Neuronal stem cell (in vitro differentiated cells): Measurements from ENCODE around the gene INTS1.
A peak's percentile ranks its signal among the peaks of the same experiment; 100 is the strongest.

Experiments
- DNase-seq: peaks from one replicate; pipeline ENCODE4 v3.0.0-alpha.2; 2013; ENCODE audit warnings: low spot score
- H2AFZ ChIP-seq: one replicate; pipeline ENCODE4 v1.6.1; 2013; ENCODE audit warnings: mild to moderate bottlenecking, low read length, inconsistent platforms
- H2AK5ac ChIP-seq: 2 replicates; pipeline ENCODE4 v1.6.1; 2013; ENCODE audit warnings: low read depth, mild to moderate bottlenecking, inconsistent platforms, low read length, moderate library complexity, mixed read lengths
- H2BK120ac ChIP-seq: 2 replicates; pipeline ENCODE4 v1.6.1; 2013; ENCODE audit warnings: low read depth, mild to moderate bottlenecking, inconsistent platforms, low read length, moderate library complexity, mixed read lengths
- H2BK12ac ChIP-seq: one replicate; pipeline ENCODE4 v1.6.1; 2013; ENCODE audit warnings: low read length, inconsistent platforms
- H2BK15ac ChIP-seq: 2 replicates; pipeline ENCODE4 v1.6.1; 2013; ENCODE audit warnings: mild to moderate bottlenecking, low read length, inconsistent platforms, mixed read lengths
- H2BK5ac ChIP-seq: one replicate; pipeline ENCODE4 v1.6.1; 2013; ENCODE audit warnings: inconsistent platforms, mild to moderate bottlenecking, low read length, moderate library complexity
- H3K14ac ChIP-seq: one replicate; pipeline ENCODE4 v1.6.1; 2013; ENCODE audit warnings: low read length, inconsistent platforms
- H3K18ac ChIP-seq: 2 replicates; pipeline ENCODE4 v1.6.1; 2013; ENCODE audit warnings: low read length, inconsistent platforms
- H3K23ac ChIP-seq: 2 replicates; pipeline ENCODE4 v1.6.1; 2013; ENCODE audit warnings: low read depth, mild to moderate bottlenecking, mixed read lengths, low read length, inconsistent platforms; ENCODE audit not compliant: poor library complexity
- H3K27ac ChIP-seq: replicated peaks from 3 replicates; pipeline ENCODE4 v1.5.1; 2013; ENCODE audit warnings: low read length, inconsistent platforms
- H3K27me3 ChIP-seq, 3 experiments: 2 replicates each; pipeline ENCODE4 v1.6.1; 2013; ENCODE audit warnings: low read length in 3 of 3, mild to moderate bottlenecking in 2 of 3, inconsistent platforms in 1 of 3, low read depth in 1 of 3, mixed read lengths in 1 of 3, moderate library complexity in 1 of 3; ENCODE audit not compliant: control insufficient read depth in 3 of 3, insufficient read depth in 3 of 3
- H3K36me3 ChIP-seq, 2 donors: replicated peaks in 1 of 2; 2 replicates each; pipeline ENCODE4 v1.6.1; 2013; ENCODE audit warnings: low read length in 2 of 2; ENCODE audit not compliant: control insufficient read depth in 2 of 2, insufficient read depth in 2 of 2
- H3K4ac ChIP-seq: 2 replicates; pipeline ENCODE4 v1.6.1; 2013; ENCODE audit warnings: inconsistent platforms, mild to moderate bottlenecking, low read length, moderate library complexity
- H3K4me1 ChIP-seq, 2 donors: 1 replicate in 1 of 2; 2 replicates in 1 of 2; pipeline ENCODE4 v1.6.1; 2013; ENCODE audit warnings: low read length in 2 of 2, low read depth in 1 of 2; ENCODE audit not compliant: control insufficient read depth in 2 of 2, insufficient read depth in 1 of 2
- H3K4me2 ChIP-seq: one replicate; pipeline ENCODE4 v1.6.1; 2013; ENCODE audit warnings: mild to moderate bottlenecking, low read length, inconsistent platforms; ENCODE audit not compliant: insufficient read depth, poor library complexity, severe bottlenecking
- H3K4me3 ChIP-seq, 2 donors: 2 replicates each; pipeline ENCODE4 v1.5.1; 2013; ENCODE audit warnings: low read length in 2 of 2, mild to moderate bottlenecking in 2 of 2, inconsistent platforms in 1 of 2, moderate library complexity in 1 of 2
- H3K79me1 ChIP-seq: one replicate; pipeline ENCODE4 v1.6.1; 2013; ENCODE audit warnings: low read depth, mild to moderate bottlenecking, inconsistent platforms, low read length, moderate library complexity
- H3K9ac ChIP-seq: one replicate; pipeline ENCODE4 v1.6.1; 2013; ENCODE audit warnings: mild to moderate bottlenecking, low read depth, low read length, inconsistent platforms; ENCODE audit not compliant: poor library complexity
- H3K9me3 ChIP-seq, 2 donors: replicated peaks in 1 of 2; 2 replicates each; pipeline versions ENCODE3 to v1.6.1; 2013; ENCODE audit warnings: low read length in 2 of 2, mild to moderate bottlenecking in 2 of 2, inconsistent platforms in 1 of 2, low read depth in 1 of 2, mixed read lengths in 1 of 2, moderate library complexity in 1 of 2; ENCODE audit not compliant: control insufficient read depth in 2 of 2, insufficient read depth in 1 of 2
- H4K8ac ChIP-seq: one replicate; pipeline ENCODE4 v1.6.1; 2013; ENCODE audit warnings: low read depth, mild to moderate bottlenecking, inconsistent platforms, low read length, moderate library complexity
- H4K91ac ChIP-seq: one replicate; pipeline ENCODE4 v1.6.1; 2013; ENCODE audit warnings: low read length, low read depth, mild to moderate bottlenecking, inconsistent platforms; ENCODE audit not compliant: poor library complexity
- WGBS, 2 donors: extraction: QIAGEN DNeasy Blood & Tissue Kit; methylation state at CpG; one replicate each; pipeline ENCODE4 v1.1.7; 2013; ENCODE audit warnings: missing lambda C conversion rate in 2 of 2, mixed read lengths in 1 of 2; ENCODE audit not compliant: insufficient read length in 2 of 2, insufficient replicate concordance in 1 of 2; ENCODE audit errors: extremely low coverage in 2 of 2; 5-methylcytosine and 5-hydroxymethylcytosine counted together

The INTS1 gene

GRCh38 chr7:1546274-1546908 is 42.2 kb upstream of the INTS1 start:
- Histone ChIP-seq H3K27me3 (peaks cover 0 to 6% (median 3%) of the 10 kb centered on the region in 3 experiments), H3K23ac (no peak overlapping the region), H3K79me1 (peaks cover 4% of the 10 kb centered on the region), H3K36me3 (no peaks in the 10 kb centered on the region), H2BK15ac (no peak overlapping the region), H4K91ac (no peak overlapping the region), H3K9ac (no peak overlapping the region), H4K8ac (no peak overlapping the region), H3K18ac (peak overlapping the region; percentile 48), H3K27ac (no peak overlapping the region), H3K14ac (no peak overlapping the region), H2BK5ac (no peak overlapping the region), H2BK12ac (peak overlapping the region; percentile 94), H2AFZ (no peak overlapping the region), H3K4me1 (peaks cover 0 to 4% of the 10 kb centered on the region in 2 donors), H3K4me3 (no peak overlapping the region), H3K4me2 (no peak overlapping the region), H3K9me3 (peaks cover 0 to 3% of the 10 kb centered on the region in 2 donors), H2AK5ac (peak overlapping the region; percentile 92), H3K4ac (peak overlapping the region; percentile 23), H2BK120ac (peak overlapping the region; percentile 61)
- no CpG with 5 or more reads among the region's 28 CpGs for WGBS, 2 donors
- no peak for DNase-seq

- Histone ChIP-seq H3K9me3 (peaks cover 0 to 3% of the 10 kb centered on the region in 2 donors), H3K27ac (no peak overlapping the region), H3K23ac (peak overlapping the region; percentile 85), H3K4me1 (peaks cover 0 to 4% of the 10 kb centered on the region in 2 donors), H3K36me3 (peaks cover 0 to 2% of the 10 kb centered on the region in 2 donors), H3K79me1 (peaks cover 5% of the 10 kb centered on the region), H2AK5ac (peak overlapping the region; percentile 89), H3K18ac (peak overlapping the region; percentile 71), H3K4ac (no peak overlapping the region), H3K4me3 (no peak overlapping the region), H3K4me2 (no peak overlapping the region), H2BK15ac (peak overlapping the region; percentile 5), H4K91ac (peak overlapping the region; percentile 56), H2BK5ac (peak overlapping the region; percentile 90), H3K27me3 (peaks cover 0 to 6% (median 3%) of the 10 kb centered on the region in 3 experiments), H4K8ac (no peak overlapping the region), H3K9ac (no peak overlapping the region), H3K14ac (peak overlapping the region; percentile 38), H2AFZ (no peak overlapping the region), H2BK12ac (no peak overlapping the region), H2BK120ac (peak overlapping the region; percentile 47)
- no CpG with 5 or more reads among the region's 40 CpGs for WGBS, 2 donors
- no peak for DNase-seq
Measured at GRCh38 chr7:1545417-1546246, 41.4 kb upstream of the INTS1 start.

- H3K4me3 ChIP-seq: no peak overlapping the region
- no peak overlapping the region for H3K9ac ChIP-seq
- peaks cover 4% of the 10 kb centered on the region for H3K79me1 ChIP-seq
- H4K91ac ChIP-seq: no peak overlapping the region
- H3K4me2 ChIP-seq: no peak overlapping the region
- H3K4me1 ChIP-seq: peaks cover 0 to 4% of the 10 kb centered on the region in 2 donors
- H3K23ac ChIP-seq: no peak overlapping the region
- H2BK15ac ChIP-seq: no peak overlapping the region
- H3K9me3 ChIP-seq: peaks cover 0 to 3% of the 10 kb centered on the region in 2 donors
- no peak overlapping the region for H2BK120ac ChIP-seq
- H2AK5ac ChIP-seq: peak overlapping the region; percentile 89
- no peak for DNase-seq
- H2BK12ac ChIP-seq: peak overlapping the region; percentile 10
- H2BK5ac ChIP-seq: peak overlapping the region; percentile 90
- H3K27me3 ChIP-seq: peaks cover 0 to 6% (median 3%) of the 10 kb centered on the region in 3 experiments
- no peak overlapping the region for H4K8ac ChIP-seq
- no peak overlapping the region for H3K27ac ChIP-seq
- no CpG with 5 or more reads among the region's 16 CpGs for WGBS, 2 donors
- H3K18ac ChIP-seq: peak overlapping the region; percentile 57
- H3K14ac ChIP-seq: no peak overlapping the region
- no peak overlapping the region for H3K4ac ChIP-seq
- H2AFZ ChIP-seq: no peak overlapping the region
- H3K36me3 ChIP-seq: peaks cover 0 to 2% of the 10 kb centered on the region in 2 donors
Measured at GRCh38 chr7:1544896-1545416, 40.8 kb upstream of the INTS1 start.
